GM21360 (cell line): ENCODE results near the gene SRGAP3.

Source experiments
- ATAC-seq: cut with Tn5 transposase; IDR thresholded peaks from one replicate; pipeline ENCODE4 v1.9.1; 2021; ENCODE audit warnings: mild to moderate bottlenecking, moderate library complexity; ENCODE audit not compliant: unreplicated experiment

The SRGAP3 gene

GRCh38 chr3:8952130-8952529 is 297.3 kb downstream of the SRGAP3 start:
- ATAC-seq: no peak

- no peak for ATAC-seq
Measured at GRCh38 chr3:8945890-8946600, 303.4 kb downstream of the SRGAP3 start.

- no peak for ATAC-seq
Measured at GRCh38 chr3:8942746-8943488, 306.5 kb downstream of the SRGAP3 start.

- ATAC-seq: no peak
Measured at GRCh38 chr3:8942115-8942514, 307.3 kb downstream of the SRGAP3 start.

- ATAC-seq: no peak
Measured at GRCh38 chr3:8938021-8938420, 311.4 kb downstream of the SRGAP3 start.

- ATAC-seq: no peak
Measured at GRCh38 chr3:8937064-8938020, 312.1 kb downstream of the SRGAP3 start.

- no peak for ATAC-seq
Measured at GRCh38 chr3:8932507-8932906, 316.9 kb downstream of the SRGAP3 start.

- ATAC-seq: no peak
Measured at GRCh38 chr3:8931342-8931741, 318.1 kb downstream of the SRGAP3 start.
